Lower lobe of right lung (tissue), 2 donors: ENCODE measurements around the gene TRIM69. TPM values are rescaled to one million over a fixed set of nuclear protein-coding genes. Genes with fewer than 3 reads are reported as not detected.
"Not testable (repeated sequence)": the region's sequence is repeated elsewhere in the genome, so short reads cannot be mapped to it uniquely, and the experiment has no call there.

Experiments
- ATAC-seq, 2 donors: fragments of 200-7000 bp; cut with Tn5 transposase; one replicate each; pipeline ENCODE4 v1.9.1; 2020 to 2022; ENCODE audit warnings: mild to moderate bottlenecking in 2 of 2, moderate library complexity in 2 of 2
- DNase-seq: peaks from one replicate; pipeline ENCODE4 v3.0.0-alpha.2; 2020
- H3K27ac ChIP-seq: fragments of 200-600 bp; one replicate; pipeline ENCODE4 v1.8.0; 2022
- H3K27me3 ChIP-seq: fragments of 200-600 bp; one replicate; pipeline ENCODE4 v1.8.0; 2022; ENCODE audit warnings: low read depth
- H3K36me3 ChIP-seq: fragments of 200-600 bp; one replicate; pipeline ENCODE4 v1.8.0; 2022; ENCODE audit warnings: mild to moderate bottlenecking
- H3K4me1 ChIP-seq: fragments of 200-600 bp; one replicate; pipeline ENCODE4 v1.8.0; 2022
- H3K4me3 ChIP-seq: fragments of 200-600 bp; one replicate; pipeline ENCODE4 v1.8.0; 2022; ENCODE audit warnings: mild to moderate bottlenecking
- H3K9me3 ChIP-seq: fragments of 200-600 bp; one replicate; pipeline ENCODE4 v1.8.0; 2022
- CTCF ChIP-seq: fragments of 200-600 bp; IDR thresholded peaks from one replicate; pipeline ENCODE4 v1.8.0; 2022; ENCODE audit warnings: antibody characterized with exemption, mild to moderate bottlenecking
- intact Hi-C: fragments of 100-400 bp; cut with DNase I; formaldehyde crosslinking; loops from one replicate; pipeline ENCODE4 v1.11.0; 2022
- total RNA-seq: library from RNA; stranded (reverse); fragmentation: NEBNext Ultra II Directional; extraction: Animal tissue kit (Norgen Biotek cat#: 25700); gene quantifications from one replicate; pipeline ENCODE4 v1.2.1, GENCODE V29; 2021
- donor health status: DM: no; HTN: yes; CAD: no; lungs with severe emphysema.

The TRIM69 gene
- total RNA-seq, 1 donor from 2014 or later: 27.2 TPM

GRCh38 chr15:44697014-44697413 lies 39.3 kb upstream of the TRIM69 start:
- H3K4me1 ChIP-seq: no peaks in the 10 kb centered on the region
- H3K36me3 ChIP-seq: no peaks in the 10 kb centered on the region
- H3K27me3 ChIP-seq: no peaks in the 10 kb centered on the region
- no peak for DNase-seq
- ATAC-seq: no peak
- H3K9me3 ChIP-seq: peaks cover 11% of the 10 kb centered on the region
- TF ChIP-seq CTCF: no peak
- no peak overlapping the region for H3K27ac ChIP-seq
- intact Hi-C loops: no loop called here
- H3K4me3 ChIP-seq: no peak overlapping the region

- intact Hi-C loops: no loop called here
- H3K9me3 ChIP-seq: peaks cover 11% of the 10 kb centered on the region
- TF ChIP-seq CTCF: no peak
- H3K36me3 ChIP-seq: no peaks in the 10 kb centered on the region
- H3K27ac ChIP-seq: no peak overlapping the region
- H3K27me3 ChIP-seq: no peaks in the 10 kb centered on the region
- no peaks in the 10 kb centered on the region for H3K4me1 ChIP-seq
- H3K4me3 ChIP-seq: no peak overlapping the region
- ATAC-seq: no peak
- DNase-seq: no peak
These were observed 37.7 kb upstream of the TRIM69 start for GRCh38 chr15:44698641-44699040.

GRCh38 chr15:44700676-44701075 lies 35.7 kb upstream of the TRIM69 start:
- peaks cover 11% of the 10 kb centered on the region for H3K9me3 ChIP-seq
- H3K4me1 ChIP-seq, H3K27ac ChIP-seq, H3K36me3 ChIP-seq, H3K27me3 ChIP-seq, DNase-seq, intact Hi-C loops, H3K4me3 ChIP-seq, ATAC-seq: not testable (repeated sequence)

GRCh38 chr15:44705986-44706385 lies 30.3 kb upstream of the TRIM69 start:
- DNase-seq (no peak), ATAC-seq (no peak)
- Histone ChIP-seq H3K4me3 (no peak overlapping the region), H3K4me1 (peaks cover 26% of the 10 kb centered on the region), H3K9me3 (no peaks in the 10 kb centered on the region), H3K36me3 (no peaks in the 10 kb centered on the region), H3K27me3 (no peaks in the 10 kb centered on the region), H3K27ac (no peak overlapping the region)
- TF ChIP-seq CTCF: no peak
- intact Hi-C loops: no loop called here

GRCh38 chr15:44706401-44706800 lies 29.9 kb upstream of the TRIM69 start:
- Histone ChIP-seq H3K27ac (peak overlapping the region; percentile 44), H3K36me3 (no peaks in the 10 kb centered on the region), H3K4me3 (no peak overlapping the region), H3K4me1 (peaks cover 26% of the 10 kb centered on the region), H3K27me3 (no peaks in the 10 kb centered on the region), H3K9me3 (no peaks in the 10 kb centered on the region)
- DNase-seq (no peak), ATAC-seq (no peak)
- TF ChIP-seq CTCF: no peak
- intact Hi-C loops: no loop called here

- no peak for TF ChIP-seq CTCF
- peak overlapping the region; percentile 49 for H3K27ac ChIP-seq
- no peaks in the 10 kb centered on the region for H3K36me3 ChIP-seq
- peaks cover 26% of the 10 kb centered on the region for H3K4me1 ChIP-seq
- ATAC-seq (peak in 1 of 2 donors; percentile 49), DNase-seq (peak; percentile 67)
- H3K4me3 ChIP-seq: no peak overlapping the region
- H3K27me3 ChIP-seq: no peaks in the 10 kb centered on the region
- intact Hi-C loops: no loop called here
- no peaks in the 10 kb centered on the region for H3K9me3 ChIP-seq
These were observed 29.2 kb upstream of the TRIM69 start for GRCh38 chr15:44706946-44707636.
